Prostate gland (tissue), 2 donors: ENCODE measurements around the gene SLC39A9. TPM values are rescaled to one million over a fixed set of nuclear protein-coding genes. Genes with fewer than 3 reads are reported as not detected.

ENCODE experiments used
- DNase-seq: peaks from one replicate; pipeline ENCODE4 v3.0.0-alpha.2; 2019; ENCODE audit warnings: low spot score
- H3K27ac ChIP-seq, 2 donors: fragments of 200-600 bp; sonication (generic); 2 replicates each; pipeline ENCODE4 v1.5.1; 2017 to 2019
- H3K27me3 ChIP-seq: fragments of 200-600 bp; sonication (generic); replicated peaks from 2 replicates; pipeline ENCODE4 v1.5.1; 2019; ENCODE audit not compliant: insufficient read depth
- H3K36me3 ChIP-seq, 2 donors: fragments of 200-600 bp; sonication (generic); 1 replicate in 1 of 2; 2 replicates in 1 of 2; pipeline versions ENCODE4 v1.5.1 to v1.8.1; 2017 to 2019
- H3K4me1 ChIP-seq: fragments of 200-600 bp; sonication (generic); replicated peaks from 2 replicates; pipeline ENCODE4 v1.5.1; 2019
- H3K4me3 ChIP-seq, 2 donors: fragments of 200-600 bp; sonication (generic); 2 replicates each; pipeline ENCODE4 v1.5.1; 2017 to 2019
- H3K9me3 ChIP-seq: fragments of 200-600 bp; sonication (generic); 2 replicates; pipeline ENCODE4 v1.5.1; 2017
- POLR2A ChIP-seq: fragments of 450-650 bp; IDR thresholded peaks from one replicate; pipeline ENCODE4 v1.6.1; 2016; ENCODE audit warnings: antibody characterized with exemption, mild to moderate bottlenecking
- POLR2AphosphoS5 ChIP-seq: sonication (generic); formaldehyde crosslinking; IDR thresholded peaks from one replicate; pipeline ENCODE4 v1.6.1; 2017; ENCODE audit warnings: antibody characterized with exemption
- WGBS: methylation state at CpG from one replicate; pipeline ENCODE4 v1.1.5; 2018; 5-methylcytosine and 5-hydroxymethylcytosine counted together
- intact Hi-C: fragments of 100-400 bp; cut with DNase I; formaldehyde crosslinking; loops from one replicate; pipeline ENCODE4 v1.14.2; 2022
- total RNA-seq, 2 donors: library from RNA; depleted of rRNA; stranded (reverse); fragments of >200 nt; gene quantifications; one replicate each; pipeline ENCODE4 v1.1.0, GENCODE V29; 2016
- TF ChIP-seq, protein P1 (sequence below), 4 experiments: fragments of 200-600 bp in 2 of 4; fragments of 450-650 bp in 2 of 4; sonication (generic) in 2 of 4; IDR thresholded peaks; 1 replicate in 3 of 4; 2 replicates in 1 of 4; pipeline ENCODE4 v1.5.1; 2016 to 2019; ENCODE audit warnings: antibody characterized with exemption in 4 of 4, mild to moderate bottlenecking in 2 of 4, moderate library complexity in 2 of 4

Gene SLC39A9
- total RNA-seq, 2 donors from 2014 or later = 71.5 to 102 TPM

DNA sequence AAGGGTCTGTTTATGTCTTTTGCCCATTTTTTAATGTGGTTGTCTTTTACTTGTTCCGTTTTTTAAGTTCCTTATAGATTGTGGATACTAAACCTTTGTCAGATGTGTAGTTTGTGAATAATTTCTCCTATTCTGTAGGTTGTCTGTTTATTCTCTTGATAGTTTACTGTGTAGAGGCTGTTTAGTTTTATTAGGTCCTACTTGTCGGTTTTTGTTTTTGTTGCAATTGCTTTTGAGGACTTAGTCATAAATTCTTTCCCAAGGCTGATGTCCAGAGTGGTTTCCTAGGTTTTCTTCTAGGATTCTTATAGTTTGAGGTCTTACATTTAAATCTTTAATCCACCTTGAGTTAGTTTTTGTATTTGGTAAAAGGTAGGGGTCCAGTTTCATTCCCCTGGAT is 33.9 kb downstream of the SLC39A9 start:
- no peak for TF ChIP-seq POLR2A
- TF ChIP-seq POLR2AphosphoS5 = no peak
- TF ChIP-seq, protein P1, sequence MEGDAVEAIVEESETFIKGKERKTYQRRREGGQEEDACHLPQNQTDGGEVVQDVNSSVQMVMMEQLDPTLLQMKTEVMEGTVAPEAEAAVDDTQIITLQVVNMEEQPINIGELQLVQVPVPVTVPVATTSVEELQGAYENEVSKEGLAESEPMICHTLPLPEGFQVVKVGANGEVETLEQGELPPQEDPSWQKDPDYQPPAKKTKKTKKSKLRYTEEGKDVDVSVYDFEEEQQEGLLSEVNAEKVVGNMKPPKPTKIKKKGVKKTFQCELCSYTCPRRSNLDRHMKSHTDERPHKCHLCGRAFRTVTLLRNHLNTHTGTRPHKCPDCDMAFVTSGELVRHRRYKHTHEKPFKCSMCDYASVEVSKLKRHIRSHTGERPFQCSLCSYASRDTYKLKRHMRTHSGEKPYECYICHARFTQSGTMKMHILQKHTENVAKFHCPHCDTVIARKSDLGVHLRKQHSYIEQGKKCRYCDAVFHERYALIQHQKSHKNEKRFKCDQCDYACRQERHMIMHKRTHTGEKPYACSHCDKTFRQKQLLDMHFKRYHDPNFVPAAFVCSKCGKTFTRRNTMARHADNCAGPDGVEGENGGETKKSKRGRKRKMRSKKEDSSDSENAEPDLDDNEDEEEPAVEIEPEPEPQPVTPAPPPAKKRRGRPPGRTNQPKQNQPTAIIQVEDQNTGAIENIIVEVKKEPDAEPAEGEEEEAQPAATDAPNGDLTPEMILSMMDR (IDR thresholded peaks at IDR 0.05) = no peak
- intact Hi-C loops = no loop called here
- WGBS = 83% methylated on average over 2 of the region's 2 CpGs

GRCh38 chr14:69439521-69440270 is 41.2 kb downstream of the SLC39A9 start:
- DNase-seq = no peak
- Histone ChIP-seq H3K36me3 (no peaks in the 10 kb centered on the region), H3K4me3 (no peak overlapping the region), H3K4me1 (no peaks in the 10 kb centered on the region), H3K27ac (no peak overlapping the region), H3K9me3 (no peaks in the 10 kb centered on the region), H3K27me3 (no peaks in the 10 kb centered on the region)
- TF ChIP-seq POLR2AphosphoS5 (no peak), POLR2A (no peak)
- TF ChIP-seq, protein P1 (IDR thresholded peaks at IDR 0.05) = no peak
- intact Hi-C loops = no loop called here
- WGBS = 89% methylated on average over 12 of the region's 12 CpGs

More for the DNA sequence above, 33.9 kb downstream of the SLC39A9 start:
- DNase-seq = no peak
- H3K4me3 ChIP-seq = no peak overlapping the region
- H3K36me3 ChIP-seq = no peaks in the 10 kb centered on the region
- H3K27ac ChIP-seq = no peak overlapping the region
- H3K4me1 ChIP-seq = no peaks in the 10 kb centered on the region
- no peaks in the 10 kb centered on the region for H3K9me3 ChIP-seq
- no peaks in the 10 kb centered on the region for H3K27me3 ChIP-seq

DNA sequence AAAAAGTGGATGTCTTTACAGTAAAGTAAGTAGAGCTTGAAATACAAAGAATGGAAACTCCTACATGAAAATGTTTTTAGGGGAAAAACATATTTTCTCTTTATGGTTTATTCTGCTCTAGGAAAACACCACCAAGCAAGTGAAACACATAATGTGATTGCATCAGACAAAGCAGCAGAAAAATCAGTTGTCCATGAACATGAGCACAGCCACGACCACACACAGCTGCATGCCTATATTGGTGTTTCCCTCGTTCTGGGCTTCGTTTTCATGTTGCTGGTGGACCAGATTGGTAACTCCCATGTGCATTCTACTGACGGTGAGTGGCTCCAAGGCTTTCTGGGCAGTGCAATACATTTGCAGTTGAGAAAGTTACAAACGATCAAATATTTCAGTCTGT is 43.5 kb downstream of the SLC39A9 start:
- Histone ChIP-seq H3K27ac (no peak overlapping the region), H3K9me3 (no peaks in the 10 kb centered on the region), H3K4me1 (no peaks in the 10 kb centered on the region), H3K27me3 (no peaks in the 10 kb centered on the region), H3K4me3 (no peak overlapping the region), H3K36me3 (no peaks in the 10 kb centered on the region)
- intact Hi-C loops = no loop called here
- WGBS = 78% methylated on average over 5 of the region's 5 CpGs
- no peak for TF ChIP-seq POLR2A
- TF ChIP-seq, protein P1 (IDR thresholded peaks at IDR 0.05) = no peak
- no peak for TF ChIP-seq POLR2AphosphoS5
- DNase-seq = no peak

DNA sequence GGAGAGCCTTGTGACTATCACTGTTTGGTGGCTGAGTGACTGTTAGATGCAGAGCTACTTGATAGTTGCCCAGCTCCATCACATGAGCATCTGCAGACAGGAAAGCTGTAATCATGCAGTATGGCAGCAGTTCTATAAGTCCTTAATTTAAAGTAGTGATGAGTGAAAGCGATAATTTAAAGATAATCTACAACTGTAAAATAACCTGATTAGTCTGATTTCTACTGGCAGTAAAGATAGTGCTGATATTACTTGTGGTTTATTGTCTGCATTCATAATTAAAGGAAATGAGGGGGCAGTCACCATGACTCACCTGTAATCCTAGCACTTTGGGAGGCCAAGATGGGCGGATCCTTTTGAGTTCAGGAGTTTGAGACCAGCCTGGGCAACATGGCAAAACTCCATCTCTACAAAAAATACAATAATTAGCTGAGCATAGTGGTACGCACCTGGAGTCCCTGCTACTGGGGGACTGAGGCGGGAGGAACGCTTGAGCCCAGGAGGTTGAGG is 44.9 kb downstream of the SLC39A9 start:
- TF ChIP-seq POLR2A (no peak), POLR2AphosphoS5 (no peak)
- TF ChIP-seq, protein P1 (IDR thresholded peaks at IDR 0.05) = no peak
- DNase-seq = no peak
- no peaks in the 10 kb centered on the region for H3K36me3 ChIP-seq
- no peak overlapping the region for H3K4me3 ChIP-seq
- no peak overlapping the region for H3K27ac ChIP-seq
- WGBS = 95% methylated on average over 5 of the region's 5 CpGs
- no peaks in the 10 kb centered on the region for H3K4me1 ChIP-seq
- no peaks in the 10 kb centered on the region for H3K9me3 ChIP-seq
- intact Hi-C loops = no loop called here
- no peaks in the 10 kb centered on the region for H3K27me3 ChIP-seq

DNA sequence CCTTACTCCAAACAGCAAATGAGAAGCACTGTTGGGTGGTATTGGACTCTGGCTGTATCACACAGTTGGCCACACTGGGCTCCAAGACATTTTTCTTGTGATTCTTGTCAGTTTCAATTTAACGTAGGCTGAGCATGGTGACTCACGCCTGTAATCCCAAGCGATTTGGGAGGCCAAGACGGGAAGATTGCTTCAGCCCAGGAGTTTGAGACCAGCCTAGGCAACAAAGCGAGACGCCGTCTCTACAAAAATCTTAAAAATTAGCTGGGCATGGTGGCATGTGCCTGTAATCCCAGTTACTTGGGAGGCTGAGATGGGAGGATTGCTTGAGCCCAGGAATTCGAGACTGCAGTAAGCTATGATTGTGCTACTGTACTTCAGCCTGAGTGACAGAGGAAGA is 50.7 kb downstream of the SLC39A9 start:
- no peak for TF ChIP-seq POLR2AphosphoS5
- TF ChIP-seq, protein P1 (IDR thresholded peaks at IDR 0.05) = no peak
- no peak for TF ChIP-seq POLR2A
- Histone ChIP-seq H3K4me1 (no peaks in the 10 kb centered on the region), H3K27ac (no peak overlapping the region), H3K4me3 (no peak overlapping the region), H3K36me3 (no peaks in the 10 kb centered on the region), H3K9me3 (no peaks in the 10 kb centered on the region), H3K27me3 (no peaks in the 10 kb centered on the region)
- DNase-seq = no peak
- intact Hi-C loops = no loop called here
- 96% methylated on average over 8 of the region's 8 CpGs for WGBS
